Spleen (tissue), 7 donors: ENCODE data around the gene MEMO1.

Source experiments
- POLR2A ChIP-seq, 3 donors: fragments of 450-650 bp; IDR thresholded peaks; one replicate each; pipeline ENCODE4 v1.5.1; 2017; ENCODE audit warnings: antibody characterized with exemption in 3 of 3, mild to moderate bottlenecking in 1 of 3
- TF ChIP-seq, protein P1 (sequence below), 11 experiments: fragments of 200-600 bp in 7 of 11; fragments of 450-650 bp in 4 of 11; sonication (generic) in 4 of 11; IDR thresholded peaks in 8 of 11; conservative IDR thresholded peaks in 3 of 11; 1 replicate in 7 of 11; 2 replicates in 4 of 11; pipeline versions ENCODE4 v1.4.0 to v1.8.0; 2016 to 2021; ENCODE audit warnings: antibody characterized with exemption in 11 of 11, inconsistent platforms in 4 of 11, mild to moderate bottlenecking in 1 of 11
- donor health status: DM: no; HTN: no; CAD: no; lungs with moderate emphysema.
- donor health status: DM: no; HTN: no; CAD: no.
- donor health status: DM: no; HTN: no; CAD: no.

DNA sequence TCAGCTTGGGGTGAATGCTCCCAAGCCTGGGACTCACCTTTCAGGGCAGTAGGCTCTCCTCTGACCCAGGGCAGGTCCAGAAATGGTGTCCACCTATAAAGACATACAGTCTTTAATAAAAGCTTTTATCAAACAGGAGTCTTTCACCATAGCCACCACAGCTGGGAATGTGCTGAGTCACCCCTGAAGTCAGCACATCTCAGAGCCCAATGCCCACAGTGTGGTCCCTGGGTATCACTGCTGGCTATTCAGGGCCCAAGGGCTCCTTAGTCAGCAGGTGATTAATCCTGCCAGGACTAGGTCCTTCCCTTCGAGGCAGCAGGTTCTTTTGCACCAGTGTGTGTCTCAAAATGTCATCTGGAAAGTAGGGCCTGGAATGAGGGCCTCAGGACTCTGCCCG, 181.9 kb downstream of the MEMO1 start:
- TF ChIP-seq, protein P1, sequence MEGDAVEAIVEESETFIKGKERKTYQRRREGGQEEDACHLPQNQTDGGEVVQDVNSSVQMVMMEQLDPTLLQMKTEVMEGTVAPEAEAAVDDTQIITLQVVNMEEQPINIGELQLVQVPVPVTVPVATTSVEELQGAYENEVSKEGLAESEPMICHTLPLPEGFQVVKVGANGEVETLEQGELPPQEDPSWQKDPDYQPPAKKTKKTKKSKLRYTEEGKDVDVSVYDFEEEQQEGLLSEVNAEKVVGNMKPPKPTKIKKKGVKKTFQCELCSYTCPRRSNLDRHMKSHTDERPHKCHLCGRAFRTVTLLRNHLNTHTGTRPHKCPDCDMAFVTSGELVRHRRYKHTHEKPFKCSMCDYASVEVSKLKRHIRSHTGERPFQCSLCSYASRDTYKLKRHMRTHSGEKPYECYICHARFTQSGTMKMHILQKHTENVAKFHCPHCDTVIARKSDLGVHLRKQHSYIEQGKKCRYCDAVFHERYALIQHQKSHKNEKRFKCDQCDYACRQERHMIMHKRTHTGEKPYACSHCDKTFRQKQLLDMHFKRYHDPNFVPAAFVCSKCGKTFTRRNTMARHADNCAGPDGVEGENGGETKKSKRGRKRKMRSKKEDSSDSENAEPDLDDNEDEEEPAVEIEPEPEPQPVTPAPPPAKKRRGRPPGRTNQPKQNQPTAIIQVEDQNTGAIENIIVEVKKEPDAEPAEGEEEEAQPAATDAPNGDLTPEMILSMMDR (IDR thresholded peaks at IDR 0.05 in 8 of 11, conservative IDR thresholded peaks at IDR 0.05 in 3 of 11), result no peak
- no peak for TF ChIP-seq POLR2A (IDR thresholded peaks at IDR 0.05)
